Fibroblast of peridontal ligament (primary cell): ENCODE measurements around the gene ZNF337.
"Not testable (repeated sequence)": the region's sequence is repeated elsewhere in the genome, so short reads cannot be mapped to it uniquely, and the experiment has no call there.

Experiments used
- DNase-seq: peaks from one replicate; pipeline ENCODE4 v3.0.0-alpha.2; 2010; ENCODE audit errors: extremely low read depth

Gene ZNF337

DNA sequence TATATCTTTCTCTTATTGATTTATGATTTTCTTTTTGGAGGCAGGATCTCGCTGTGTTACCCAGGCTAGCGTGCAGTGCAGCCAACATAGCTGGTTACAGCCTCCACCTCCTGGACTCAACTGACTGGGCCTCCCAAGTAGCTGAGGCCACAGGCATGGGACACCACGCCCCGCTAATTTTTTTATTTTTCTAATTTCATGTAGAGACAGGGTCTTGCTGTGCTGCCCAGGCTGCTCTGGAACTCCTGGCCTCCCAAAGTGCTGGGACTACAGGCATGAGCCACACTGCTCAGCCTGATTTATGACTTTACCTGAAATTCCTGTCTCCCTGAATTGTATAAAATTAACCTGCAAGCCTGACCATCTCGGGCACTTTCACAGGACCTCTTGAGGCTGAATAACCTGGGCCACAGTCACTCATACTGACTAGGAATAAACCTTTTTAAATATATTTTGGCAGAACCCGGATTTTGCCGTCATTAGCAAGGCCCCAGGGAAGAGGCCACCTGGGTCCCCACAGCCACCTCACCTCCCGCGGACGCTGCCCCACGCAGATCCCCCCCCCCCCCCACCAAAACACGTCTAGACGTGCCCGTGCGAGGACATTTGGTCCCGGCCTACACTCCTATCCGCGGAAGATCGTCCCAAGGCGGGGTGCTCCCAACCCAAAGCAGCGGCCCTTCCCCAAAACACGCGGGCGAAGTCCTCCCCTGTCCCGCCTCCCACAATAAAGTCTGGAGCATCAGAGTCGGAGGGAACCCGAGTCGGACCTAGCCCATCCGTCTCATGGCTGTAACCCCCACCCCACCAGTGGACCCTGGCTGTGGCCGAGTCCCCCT, 902 bp downstream of the ZNF337 start:
- DNase-seq = peak; percentile 13

DNA sequence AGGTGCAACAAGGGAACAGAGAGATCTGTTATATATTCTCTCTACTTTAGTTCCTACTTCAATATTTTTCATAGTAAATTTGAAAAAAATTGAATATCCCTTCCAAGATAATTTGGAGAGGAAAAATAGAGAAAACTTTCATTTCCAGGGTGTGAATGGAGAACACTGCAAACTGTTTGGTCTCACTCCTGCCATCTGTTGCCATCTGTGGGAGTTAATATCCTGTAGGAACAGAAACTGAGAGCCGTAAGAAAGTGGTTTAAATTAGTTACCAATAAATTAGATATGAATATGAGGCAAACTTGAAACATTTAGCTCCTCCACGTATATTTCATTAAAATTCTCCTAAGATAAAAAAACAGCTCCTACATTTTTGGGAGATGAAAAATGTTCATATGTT, 4.2 kb downstream of the ZNF337 start:
- no peak for DNase-seq

GRCh38 chr20:25690427-25690826, 6.2 kb downstream of the ZNF337 start:
- DNase-seq = no peak

- no peak for DNase-seq
Measured at GRCh38 chr20:25686081-25687067, 10.3 kb downstream of the ZNF337 start.

GRCh38 chr20:25685276-25686080, 11.2 kb downstream of the ZNF337 start:
- DNase-seq = no peak

- not testable (repeated sequence) for DNase-seq
Measured at GRCh38 chr20:25683826-25684225, 12.8 kb downstream of the ZNF337 start.

GRCh38 chr20:25683050-25683449, 13.6 kb downstream of the ZNF337 start:
- DNase-seq = no peak

DNA sequence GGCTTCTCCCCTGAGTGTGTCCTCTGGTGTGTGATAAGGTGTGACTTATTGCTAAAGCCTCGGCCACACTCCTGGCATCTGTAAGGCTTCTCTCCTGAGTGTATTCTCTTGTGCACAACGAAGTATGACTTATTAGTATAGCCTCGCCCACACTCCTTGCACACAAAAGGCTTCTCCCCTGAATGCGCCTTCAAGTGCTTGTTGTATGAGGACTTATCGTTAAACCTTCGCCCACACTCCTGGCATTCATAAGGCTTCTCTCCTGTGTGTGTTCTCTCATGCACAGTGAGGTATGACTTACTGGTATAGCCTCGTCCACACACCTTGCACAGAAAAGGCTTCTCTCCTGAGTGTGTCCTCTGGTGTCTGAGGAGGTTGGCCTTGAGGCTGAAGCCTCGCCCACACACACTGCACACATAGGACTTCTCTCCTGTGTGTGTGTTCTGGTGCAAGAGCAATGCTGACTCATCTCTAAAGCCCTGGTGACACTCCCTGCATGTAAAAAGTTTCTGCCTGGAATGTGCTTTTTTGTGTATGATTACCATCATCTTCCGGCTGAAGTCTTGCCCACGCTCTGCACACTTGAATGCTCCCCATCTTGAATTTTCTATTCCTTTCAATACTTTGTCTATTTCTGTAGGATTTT, 20.4 kb downstream of the ZNF337 start:
- peak; percentile 33 for DNase-seq

DNA sequence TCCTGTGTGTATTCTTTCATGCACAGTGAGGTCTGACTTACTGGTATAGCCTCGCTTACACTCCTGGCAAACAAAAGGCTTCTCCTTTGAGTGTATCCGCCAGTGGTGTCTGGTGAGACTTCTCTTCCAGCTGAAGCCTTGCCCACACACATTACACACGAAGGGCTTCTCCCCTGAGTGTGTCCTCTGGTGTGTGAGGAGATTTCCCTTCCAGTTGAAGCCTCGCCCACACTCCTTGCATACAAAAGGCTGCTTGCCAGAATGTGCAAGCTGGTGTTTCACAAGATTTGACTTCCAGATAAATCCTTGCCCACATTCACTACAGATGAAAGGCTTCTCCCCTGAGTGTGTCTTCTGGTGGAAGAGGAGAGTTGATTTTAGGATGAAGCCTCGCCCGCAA, 21.5 kb downstream of the ZNF337 start:
- DNase-seq = peak; percentile 3

DNA sequence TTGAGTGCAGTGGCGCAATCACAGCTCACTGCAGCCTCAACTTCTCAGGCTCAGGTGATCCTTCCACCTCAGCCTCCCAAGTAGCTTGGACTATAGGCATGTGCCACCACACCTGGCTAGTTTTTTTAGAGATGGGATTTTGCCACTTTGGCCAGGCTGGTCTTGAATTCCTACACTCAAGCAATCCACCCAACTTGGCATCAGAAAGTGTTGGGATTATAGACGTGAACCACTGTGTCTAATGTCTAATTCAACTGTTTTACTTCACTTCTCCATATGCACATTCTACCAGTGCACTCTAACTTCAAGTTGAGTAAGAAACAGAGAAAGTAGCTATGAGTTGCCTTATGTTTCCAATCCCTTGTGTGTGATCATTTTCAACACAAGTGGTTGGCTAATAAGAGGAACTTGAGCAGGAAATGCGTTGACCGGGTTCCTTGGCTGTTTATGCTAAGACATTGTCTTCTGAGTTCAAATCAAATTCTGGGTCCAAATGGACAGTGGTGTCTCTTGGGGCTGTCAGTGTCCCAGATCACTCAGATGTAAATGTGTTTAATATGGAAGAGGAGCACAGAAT, 23.9 kb downstream of the ZNF337 start:
- DNase-seq = no peak

GRCh38 chr20:25669826-25670422, 26.7 kb downstream of the ZNF337 start:
- peak; percentile 90 for DNase-seq

GRCh38 chr20:25668446-25668845, 28.2 kb downstream of the ZNF337 start:
- DNase-seq = no peak

DNA sequence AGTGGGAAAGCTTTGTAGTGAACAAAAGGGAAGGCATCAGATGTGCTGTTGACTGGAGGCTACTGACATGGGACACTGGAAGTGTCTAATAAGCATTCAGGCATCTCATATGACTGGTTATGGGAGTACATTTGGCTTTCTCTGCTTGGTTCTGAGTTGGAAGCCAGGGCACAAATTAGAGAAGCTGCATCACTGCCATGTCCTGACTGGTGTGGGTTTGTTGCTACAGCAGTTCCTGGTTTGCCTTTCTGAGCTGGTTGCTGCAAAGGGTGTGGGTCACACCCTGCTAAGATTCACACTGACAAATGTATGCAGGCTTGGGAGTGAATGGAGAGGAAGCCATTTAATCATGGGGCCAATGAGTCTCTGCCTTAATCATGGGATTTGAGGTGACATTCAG, 36.7 kb downstream of the ZNF337 start:
- DNase-seq = no peak

GRCh38 chr20:25654487-25654886, 42.2 kb downstream of the ZNF337 start:
- no peak for DNase-seq

- DNase-seq = not testable (repeated sequence)
Measured at GRCh38 chr20:25652866-25653265, 43.8 kb downstream of the ZNF337 start.

- DNase-seq = no peak
Measured at GRCh38 chr20:25644814-25645213, 51.8 kb downstream of the ZNF337 start.

DNA sequence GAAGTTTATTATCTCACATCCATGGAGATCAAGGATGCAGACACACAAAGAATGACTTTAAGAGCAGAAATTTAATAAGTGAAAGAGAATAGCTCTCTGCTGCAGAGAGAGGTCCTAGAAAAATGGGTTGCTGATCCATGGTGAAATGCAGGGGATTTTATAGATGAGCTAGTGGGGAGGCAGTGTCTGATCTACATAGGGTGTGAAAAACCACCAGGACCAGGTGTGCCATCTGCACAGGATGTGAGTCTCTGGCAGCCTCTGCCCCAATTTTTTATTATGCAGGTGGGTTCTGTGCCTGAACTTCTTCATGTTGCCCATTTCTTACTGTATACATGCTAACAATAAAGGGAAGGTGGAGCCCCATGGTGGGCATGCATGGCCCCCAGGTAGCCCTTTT, 52.9 kb downstream of the ZNF337 start:
- no peak for DNase-seq

DNA sequence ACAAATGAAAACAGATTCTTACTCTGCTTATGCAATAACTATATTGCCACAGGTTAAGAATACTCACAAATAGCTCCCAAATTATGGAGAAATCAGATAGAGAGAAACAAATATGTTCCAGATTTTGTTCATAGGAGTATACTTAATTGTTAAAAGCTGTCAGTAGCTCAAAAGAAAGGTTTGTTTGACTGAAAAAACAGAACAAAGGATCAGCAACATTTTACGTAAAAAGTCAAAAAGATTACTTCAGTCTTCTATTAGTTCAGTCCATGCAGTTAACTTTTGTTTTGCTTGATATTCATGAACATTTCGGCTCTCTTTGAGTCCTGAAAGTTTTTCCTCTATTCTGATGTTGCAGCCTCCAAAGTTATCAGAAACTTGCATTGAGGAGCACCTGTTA, 59.4 kb downstream of the ZNF337 start:
- no peak for DNase-seq

DNA sequence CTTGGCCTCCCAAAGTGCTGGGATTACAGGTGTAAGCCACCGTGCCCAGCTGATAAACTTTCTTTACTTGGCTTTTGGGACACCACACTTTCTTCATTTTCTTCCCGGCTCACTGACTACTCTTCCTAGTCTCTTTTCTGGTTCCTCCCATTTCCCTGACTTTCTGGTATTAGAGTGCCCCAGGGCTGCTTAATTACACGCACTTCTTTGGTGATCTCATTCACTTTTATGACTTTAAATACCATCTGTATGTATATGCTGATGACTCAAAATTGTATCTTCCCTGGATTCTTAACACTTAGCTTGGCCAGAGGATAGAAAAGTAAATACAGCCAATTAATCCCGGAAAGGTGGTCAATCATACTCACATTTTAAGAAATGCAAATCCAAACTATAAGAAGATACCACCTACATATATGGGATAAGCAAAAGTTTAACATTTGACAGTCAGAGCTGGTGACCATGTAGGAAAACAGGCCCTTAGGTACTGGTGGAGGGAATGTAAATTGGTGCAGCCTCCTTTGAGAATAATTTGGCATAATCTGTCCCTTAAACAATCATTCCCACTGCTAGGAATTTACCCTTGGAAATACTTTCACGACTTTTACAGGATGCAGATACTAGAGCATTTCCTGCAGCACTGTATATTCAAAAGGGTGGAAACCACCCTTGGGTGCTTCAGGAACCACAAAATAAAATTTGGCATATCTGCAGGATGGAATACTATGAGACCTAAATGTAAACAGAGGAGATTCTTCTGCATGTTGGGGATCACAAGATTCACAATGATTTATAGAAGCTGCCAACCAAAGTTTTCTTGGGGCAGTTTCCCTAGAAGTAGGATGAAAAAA, 63.5 kb downstream of the ZNF337 start:
- no peak for DNase-seq

- not testable (repeated sequence) for DNase-seq
Measured at GRCh38 chr20:25630615-25631014, 66.0 kb downstream of the ZNF337 start.
